Measurements from ENCODE around the gene DOP1B.

DNA sequence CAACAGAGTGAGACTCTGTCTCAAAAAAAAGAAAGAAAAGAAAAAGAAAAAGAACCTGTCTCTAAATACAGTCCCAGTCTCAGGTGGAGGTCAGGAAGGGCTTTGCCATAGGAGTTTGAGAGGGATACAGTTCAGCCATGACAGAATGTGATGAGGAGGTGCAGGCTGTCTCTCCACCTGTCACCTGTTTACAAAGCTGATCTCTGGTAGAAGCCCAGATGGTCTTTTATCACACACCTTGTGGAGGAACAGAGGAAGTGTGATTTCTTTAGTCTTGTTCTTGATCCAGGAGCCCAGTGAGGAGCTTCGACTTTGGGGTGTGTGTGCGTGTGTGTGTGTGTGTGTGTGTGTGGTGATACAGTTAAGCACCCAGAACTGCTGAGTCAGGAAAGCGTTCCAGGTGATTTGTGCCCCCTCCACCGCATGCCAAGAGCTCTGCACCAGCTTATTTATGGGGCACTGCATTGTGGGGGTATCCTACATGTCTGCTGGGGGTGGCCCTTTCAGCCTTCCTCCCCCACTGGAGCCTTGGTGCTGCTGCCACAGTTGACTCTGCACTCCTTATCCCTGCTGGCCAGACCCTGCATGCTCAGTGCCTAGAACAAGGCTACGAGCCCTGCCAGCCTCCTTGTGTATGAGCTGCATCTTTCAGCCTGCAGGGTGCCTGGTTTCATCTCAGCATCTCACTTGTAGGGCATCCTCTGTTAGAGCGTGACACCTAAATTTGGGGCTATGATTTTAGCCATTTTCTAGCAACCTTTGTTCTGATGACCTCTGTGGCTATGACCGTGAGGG, 19.3 kb downstream of the DOP1B start:
- TF ChIP-seq, protein P1, sequence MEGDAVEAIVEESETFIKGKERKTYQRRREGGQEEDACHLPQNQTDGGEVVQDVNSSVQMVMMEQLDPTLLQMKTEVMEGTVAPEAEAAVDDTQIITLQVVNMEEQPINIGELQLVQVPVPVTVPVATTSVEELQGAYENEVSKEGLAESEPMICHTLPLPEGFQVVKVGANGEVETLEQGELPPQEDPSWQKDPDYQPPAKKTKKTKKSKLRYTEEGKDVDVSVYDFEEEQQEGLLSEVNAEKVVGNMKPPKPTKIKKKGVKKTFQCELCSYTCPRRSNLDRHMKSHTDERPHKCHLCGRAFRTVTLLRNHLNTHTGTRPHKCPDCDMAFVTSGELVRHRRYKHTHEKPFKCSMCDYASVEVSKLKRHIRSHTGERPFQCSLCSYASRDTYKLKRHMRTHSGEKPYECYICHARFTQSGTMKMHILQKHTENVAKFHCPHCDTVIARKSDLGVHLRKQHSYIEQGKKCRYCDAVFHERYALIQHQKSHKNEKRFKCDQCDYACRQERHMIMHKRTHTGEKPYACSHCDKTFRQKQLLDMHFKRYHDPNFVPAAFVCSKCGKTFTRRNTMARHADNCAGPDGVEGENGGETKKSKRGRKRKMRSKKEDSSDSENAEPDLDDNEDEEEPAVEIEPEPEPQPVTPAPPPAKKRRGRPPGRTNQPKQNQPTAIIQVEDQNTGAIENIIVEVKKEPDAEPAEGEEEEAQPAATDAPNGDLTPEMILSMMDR (conservative IDR thresholded peaks at IDR 0.05; ENCODE audit: low read length): no peak
- no peak for TF ChIP-seq EZH2phosphoT487 (IDR thresholded peaks at IDR 0.05; ENCODE audit: borderline replicate concordance, low read depth, low read length)

Measured in OCI-LY7 (cell line).